Inflammatory macrophage treated with lipopolysaccharide for 1 hour (primary cell): ENCODE measurements around the gene DHX8.

Experiments
- DNase-seq, 2 donors: peaks; one replicate each; pipeline ENCODE4 v3.0.0-alpha.2; 2020 to 2022

Gene DHX8

GRCh38 chr17:43526886-43527648 is 43.3 kb downstream of the DHX8 start:
- DNase-seq: no peak

- no peak for DNase-seq
These were observed 44.7 kb downstream of the DHX8 start for GRCh38 chr17:43528319-43528987.

GRCh38 chr17:43528988-43529814 is 45.4 kb downstream of the DHX8 start:
- DNase-seq: no peak

DNA sequence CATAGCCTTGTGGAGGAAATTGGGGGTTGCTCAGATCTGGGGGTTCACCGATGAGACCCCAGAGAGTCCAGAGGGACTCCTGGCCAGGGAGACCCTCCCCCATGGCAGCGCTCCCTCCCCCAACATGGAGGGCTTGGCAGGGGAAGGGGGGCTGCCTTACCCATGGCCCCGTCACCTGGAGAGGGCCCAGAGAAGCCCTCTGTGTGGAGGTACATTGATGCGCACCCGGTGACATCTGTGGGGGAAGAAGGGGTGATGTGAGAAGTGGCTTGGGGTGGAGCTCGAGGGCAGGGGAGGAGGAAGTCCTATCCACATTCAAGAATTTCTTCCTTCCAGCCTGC is 46.1 kb downstream of the DHX8 start:
- no peak for DNase-seq

- DNase-seq: no peak
These were observed 46.7 kb downstream of the DHX8 start for GRCh38 chr17:43530288-43531081.

GRCh38 chr17:43531082-43531378 is 47.3 kb downstream of the DHX8 start:
- no peak for DNase-seq

- no peak for DNase-seq
These were observed 48.2 kb downstream of the DHX8 start for GRCh38 chr17:43531955-43532354.

- no peak for DNase-seq
These were observed 48.8 kb downstream of the DHX8 start for GRCh38 chr17:43532581-43532980.

- no peak for DNase-seq
These were observed 49.9 kb downstream of the DHX8 start for GRCh38 chr17:43533699-43534098.

- DNase-seq: no peak
These were observed 51.1 kb downstream of the DHX8 start for GRCh38 chr17:43534909-43535308.

GRCh38 chr17:43536236-43536992 is 52.6 kb downstream of the DHX8 start:
- no peak for DNase-seq

DNA sequence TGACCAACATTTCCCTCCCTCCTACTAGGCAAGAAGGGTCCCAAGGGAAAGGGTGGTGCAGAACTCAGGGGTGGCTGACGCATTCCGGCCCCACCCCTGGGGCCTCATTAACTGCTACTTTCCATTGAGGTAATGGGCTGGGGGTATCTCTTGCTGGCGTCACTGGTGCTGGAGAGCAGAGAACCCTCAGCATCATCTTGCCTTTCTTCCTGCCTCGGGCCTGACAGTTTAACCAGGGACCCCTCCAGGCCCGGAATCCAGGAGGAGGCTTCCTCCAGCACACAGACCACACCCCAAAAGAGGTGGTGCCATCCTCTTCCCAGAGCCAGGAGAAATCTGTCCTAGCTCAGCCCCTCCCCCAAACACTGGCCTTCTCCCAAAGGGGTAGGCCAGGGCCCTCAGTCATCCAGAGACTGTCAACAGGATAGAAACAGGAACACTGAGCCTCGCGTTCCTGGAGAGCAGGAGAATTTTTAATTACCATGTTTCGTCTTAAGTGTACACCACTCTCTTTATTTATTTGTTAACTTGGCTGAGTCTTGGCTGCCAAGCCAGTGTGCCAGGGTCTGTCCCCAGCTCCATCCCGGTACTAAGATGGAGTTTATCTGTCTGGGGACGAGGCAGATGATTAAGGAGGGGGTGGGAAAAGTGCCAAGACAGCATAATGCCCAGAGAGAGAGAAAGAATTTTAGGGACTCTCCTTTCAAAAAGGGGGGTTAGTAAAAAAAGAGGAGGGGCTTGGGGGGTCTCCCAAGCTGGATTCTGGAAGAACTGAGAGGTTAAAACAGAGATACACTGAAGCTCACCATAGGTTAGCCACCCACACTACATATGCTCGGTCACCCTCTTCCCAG is 57.3 kb downstream of the DHX8 start:
- no peak for DNase-seq

GRCh38 chr17:43542859-43543258 is 59.1 kb downstream of the DHX8 start:
- no peak for DNase-seq

- DNase-seq: no peak
These were observed 59.5 kb downstream of the DHX8 start for GRCh38 chr17:43543300-43543699.

DNA sequence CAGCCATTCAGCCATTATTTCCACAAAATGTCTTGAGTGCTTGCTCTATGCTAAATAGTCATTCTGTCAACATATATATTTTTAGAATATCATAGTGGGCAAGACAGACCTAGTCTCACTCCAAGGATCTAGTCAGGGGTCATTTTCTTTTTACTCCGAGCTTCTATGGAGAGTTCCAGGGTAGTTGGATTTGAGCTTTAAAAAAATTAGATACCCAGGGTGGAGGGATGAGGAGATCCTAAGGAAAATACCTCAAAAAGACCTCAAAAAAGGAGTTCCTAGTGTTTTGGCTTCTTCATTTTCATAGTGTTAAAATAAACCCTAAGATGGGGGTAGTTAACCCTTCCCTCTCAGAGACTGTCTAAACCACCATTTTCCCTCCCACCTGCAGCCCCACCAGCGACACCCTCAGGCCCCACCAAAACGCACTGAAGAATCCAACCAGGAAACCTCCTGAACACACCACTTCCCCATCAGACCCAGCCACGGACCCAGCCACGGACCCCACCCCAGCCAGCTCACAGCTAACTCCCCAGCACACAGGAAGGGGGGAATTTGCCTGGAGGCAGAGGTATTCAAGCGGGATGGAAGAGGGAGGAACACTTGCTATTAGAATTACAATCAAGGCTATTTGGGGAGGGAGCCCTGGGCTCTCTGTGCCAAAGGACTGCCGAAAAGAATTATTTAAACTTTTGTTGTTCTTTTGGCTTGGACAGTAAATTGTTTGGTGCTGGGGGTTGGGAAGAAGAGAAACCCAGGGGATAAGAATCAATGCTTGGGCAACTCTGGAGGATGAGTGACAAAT is 60.2 kb downstream of the DHX8 start:
- no peak for DNase-seq

DNA sequence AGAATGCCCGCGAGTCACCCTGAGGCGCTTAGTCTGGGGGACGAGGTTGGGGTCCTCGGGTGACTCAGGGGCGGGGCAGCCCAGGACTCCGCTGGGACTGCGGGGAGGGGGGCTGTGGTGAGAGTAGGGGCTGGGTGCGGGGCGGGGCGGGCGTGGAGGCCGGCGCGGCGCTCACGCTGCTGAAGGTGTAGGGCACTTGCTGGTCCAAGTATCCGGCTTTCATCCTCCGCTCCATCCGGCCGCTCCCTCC is 61.5 kb downstream of the DHX8 start:
- no peak for DNase-seq

- peak; percentile 87 to 91 for DNase-seq
These were observed 62.8 kb downstream of the DHX8 start, which contains the start of gene ETV4 for GRCh38 chr17:43546319-43547188. TSS of gene ETV4 (minus strand) at chr17:43546340. CDS start at chr17:43545617, 723 bp downstream.

DNA sequence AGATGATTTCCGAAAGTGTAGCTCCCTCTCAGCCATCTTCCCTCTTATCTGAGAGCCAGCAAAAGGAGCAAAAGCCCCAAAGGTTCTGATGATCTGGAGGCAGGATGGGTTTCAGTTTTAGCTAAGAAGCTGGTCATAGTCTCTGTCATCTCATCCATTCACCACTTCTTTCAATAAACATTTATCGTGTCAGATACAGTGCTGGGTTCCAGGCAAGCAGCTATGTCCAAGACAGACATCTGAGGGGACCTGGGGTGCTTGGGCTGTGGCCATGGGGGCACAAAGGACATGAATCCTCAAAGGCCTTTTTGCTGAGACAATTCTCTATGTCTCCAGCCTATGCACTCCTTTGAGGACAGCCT is 63.4 kb downstream of the DHX8 start:
- no peak for DNase-seq

DNA sequence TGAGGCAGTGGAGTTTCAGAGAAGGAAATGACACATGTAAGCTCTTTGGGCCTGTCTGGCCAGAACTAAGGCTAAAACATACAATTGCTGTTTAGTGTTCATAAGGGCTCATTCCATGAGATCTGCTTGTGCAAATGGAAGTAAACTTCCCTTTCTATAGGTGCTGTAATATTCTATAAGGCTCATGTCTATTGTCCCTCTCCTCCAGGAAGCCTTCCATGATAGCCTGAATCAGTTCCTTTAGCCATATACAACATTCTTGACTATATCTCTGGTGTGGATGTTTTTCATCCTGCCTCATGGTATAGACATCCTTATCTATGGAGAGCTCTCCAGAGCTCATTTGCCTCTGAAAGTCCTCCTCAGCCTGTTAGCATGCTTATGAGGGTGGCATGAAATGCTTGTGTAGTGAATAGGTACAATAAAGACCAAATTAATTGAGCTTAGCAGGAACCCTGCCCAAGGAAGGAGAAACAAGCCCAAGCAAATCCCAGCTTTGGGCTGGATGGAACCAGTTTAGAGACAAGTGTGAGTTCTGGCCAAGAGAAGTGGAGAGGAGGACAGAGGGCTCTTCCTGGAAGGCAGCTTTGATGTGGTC is 64.0 kb downstream of the DHX8 start:
- DNase-seq: no peak
